Measurements from ENCODE around the gene ATXN3L. TPM values are rescaled to one million over a fixed set of nuclear protein-coding genes. Genes with fewer than 3 reads are reported as not detected.

Gene ATXN3L
- total RNA-seq, 4 donors from 2014 or later: not detected

GRCh38 chrX:13365161-13365560, 45.3 kb upstream of the ATXN3L start:
- Histone ChIP-seq H3K27me3 (no peaks in the 10 kb centered on the region), H3K4me1 (peaks cover 0 to 4% of the 10 kb centered on the region in 2 donors), H3K36me3 (no peaks in the 10 kb centered on the region), H3K9me3 (no peaks in the 10 kb centered on the region), H3K4me3 (no peak overlapping the region), H3K27ac (no peak overlapping the region)
- intact Hi-C loops (cut with DNase I; ENCODE audit: low total_unique reads) (no loop called here), in situ Hi-C loops (cut with MboI; ENCODE audit: low sequenced_read_pairs in 4 of 4) (no loop called here)
- ATAC-seq: no peak
- no peak for DNase-seq
- TF ChIP-seq POLR2A (IDR thresholded peaks at IDR 0.05) (no peak), CTCF (IDR thresholded peaks at IDR 0.05 in 4 of 5, conservative IDR thresholded peaks at IDR 0.05 in 1 of 5) (no peak)

- Histone ChIP-seq H3K4me3 (no peak overlapping the region), H3K36me3 (no peaks in the 10 kb centered on the region), H3K9me3 (no peaks in the 10 kb centered on the region), H3K27me3 (no peaks in the 10 kb centered on the region), H3K27ac (no peak overlapping the region), H3K4me1 (peaks cover 0 to 7% of the 10 kb centered on the region in 2 donors)
- ATAC-seq (peak in 1 of 2 donors; percentile 9), DNase-seq (no peak)
- intact Hi-C loops (cut with DNase I; ENCODE audit: low total_unique reads) (no loop called here), in situ Hi-C loops (cut with MboI; ENCODE audit: low sequenced_read_pairs in 4 of 4) (no loop called here)
- TF ChIP-seq CTCF (IDR thresholded peaks at IDR 0.05 in 4 of 5, conservative IDR thresholded peaks at IDR 0.05 in 1 of 5): no peak
- TF ChIP-seq POLR2A (IDR thresholded peaks at IDR 0.05): no peak
These were observed 44.5 kb upstream of the ATXN3L start for GRCh38 chrX:13364230-13364857.

GRCh38 chrX:13360146-13360545, 40.3 kb upstream of the ATXN3L start:
- intact Hi-C loops (cut with DNase I; ENCODE audit: low total_unique reads): no loop called here
- DNase-seq: peak; percentile 66 to 67
- no peak overlapping the region for H3K27ac ChIP-seq
- peaks cover 0 to 7% of the 10 kb centered on the region in 2 donors for H3K4me1 ChIP-seq
- no peaks in the 10 kb centered on the region for H3K9me3 ChIP-seq
- no peaks in the 10 kb centered on the region for H3K27me3 ChIP-seq
- no peaks in the 10 kb centered on the region for H3K36me3 ChIP-seq
- no peak overlapping the region for H3K4me3 ChIP-seq
- in situ Hi-C loops (cut with MboI; ENCODE audit: low sequenced_read_pairs in 4 of 4): no loop called here
- ATAC-seq: peak; percentile 89 to 97
- no peak for TF ChIP-seq CTCF (IDR thresholded peaks at IDR 0.05 in 4 of 5, conservative IDR thresholded peaks at IDR 0.05 in 1 of 5)
- no peak for TF ChIP-seq POLR2A (IDR thresholded peaks at IDR 0.05)

- no peak overlapping the region for H3K27ac ChIP-seq
- ATAC-seq (no peak), DNase-seq (no peak)
- TF ChIP-seq CTCF (IDR thresholded peaks at IDR 0.05 in 4 of 5, conservative IDR thresholded peaks at IDR 0.05 in 1 of 5): no peak
- no peak for TF ChIP-seq POLR2A (IDR thresholded peaks at IDR 0.05)
- no peaks in the 10 kb centered on the region for H3K36me3 ChIP-seq
- no peaks in the 10 kb centered on the region for H3K9me3 ChIP-seq
- in situ Hi-C loops (cut with MboI; ENCODE audit: low sequenced_read_pairs in 4 of 4) (no loop called here), intact Hi-C loops (cut with DNase I; ENCODE audit: low total_unique reads) (no loop called here)
- H3K4me3 ChIP-seq: no peak overlapping the region
- H3K27me3 ChIP-seq: no peaks in the 10 kb centered on the region
- peaks cover 0 to 7% of the 10 kb centered on the region in 2 donors for H3K4me1 ChIP-seq
These were observed 38.1 kb upstream of the ATXN3L start for GRCh38 chrX:13357925-13358324.

DNA sequence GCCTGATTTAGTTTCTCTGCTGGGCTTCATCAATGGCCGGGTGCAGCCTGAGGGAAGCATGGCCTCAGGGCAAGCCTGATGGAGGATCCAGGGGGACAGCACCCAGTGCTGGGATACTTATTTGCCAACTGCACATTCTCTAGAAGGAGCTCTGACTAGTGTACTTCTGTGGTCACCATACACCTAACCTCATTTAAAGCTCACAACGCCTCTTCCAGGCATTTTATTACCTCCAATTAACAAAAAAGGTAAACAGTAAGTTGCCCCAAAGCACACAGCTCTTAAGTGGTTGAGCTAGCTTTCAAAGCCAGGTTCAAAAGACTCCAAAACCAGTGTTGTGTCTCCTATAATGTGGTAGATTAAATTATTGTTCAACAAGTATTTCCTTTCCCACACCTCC, 26.8 kb upstream of the ATXN3L start:
- H3K4me1 ChIP-seq: no peaks in the 10 kb centered on the region
- H3K9me3 ChIP-seq: no peaks in the 10 kb centered on the region
- H3K27ac ChIP-seq: no peak overlapping the region
- TF ChIP-seq POLR2A (IDR thresholded peaks at IDR 0.05): no peak
- TF ChIP-seq CTCF (IDR thresholded peaks at IDR 0.05 in 4 of 5, conservative IDR thresholded peaks at IDR 0.05 in 1 of 5): no peak
- no peaks in the 10 kb centered on the region for H3K27me3 ChIP-seq
- ATAC-seq (no peak), DNase-seq (no peak)
- intact Hi-C loops (cut with DNase I; ENCODE audit: low total_unique reads) (no loop called here), in situ Hi-C loops (cut with MboI; ENCODE audit: low sequenced_read_pairs in 4 of 4) (no loop called here)
- H3K4me3 ChIP-seq: no peak overlapping the region
- no peaks in the 10 kb centered on the region for H3K36me3 ChIP-seq

All from gastrocnemius medialis (tissue), 4 donors.